SK-N-SH (cell line): Measurements from ENCODE around the gene BZW2. TPM values are rescaled to one million over a fixed set of nuclear protein-coding genes. Genes with fewer than 3 reads are reported as not detected.

ENCODE experiments used
- CTCF ChIA-PET: fragments of 300-600, 350-600 bp; formaldehyde crosslinking; extraction: SDS; loops from one replicate; lab custom pipeline; 2021; lab: Yijun Ruan, JAX
- POLR2A ChIA-PET: fragments of 350-600 bp; sonication (Branson Sonifier 250); formaldehyde crosslinking; extraction: SDS; loops from one replicate; lab custom pipeline; 2020; ENCODE audit warnings: antibody characterized with exemption, inconsistent platforms; lab: Yijun Ruan, JAX
- DNase-seq: peaks from one replicate; pipeline ENCODE4 v3.0.0; 2012
- H2AFZ ChIP-seq: fragments of 200-600 bp; sonication (generic); 2 replicates; pipeline ENCODE4 v1.8.1; 2016; ENCODE audit warnings: antibody characterized with exemption, mild to moderate bottlenecking, low read depth
- H3F3A ChIP-seq: fragments of 200-600 bp; sonication (generic); replicated peaks from 2 replicates; pipeline ENCODE3; 2016; ENCODE audit warnings: antibody characterized with exemption, mild to moderate bottlenecking; ENCODE audit not compliant: insufficient read depth
- H3K27ac ChIP-seq, 2 experiments: fragments of 200-500 bp in 1 of 2; fragments of 200-600 bp in 1 of 2; sonication (Bioruptor generic) in 1 of 2; sonication (generic), shearing (Covaris generic) in 1 of 2; 2 replicates each; pipeline versions ENCODE4 v1.5.1 to v1.6.1; 2014 to 2016; ENCODE audit warnings: low read depth in 2 of 2, inconsistent platforms in 1 of 2, low read length in 1 of 2, mild to moderate bottlenecking in 1 of 2, mixed read lengths in 1 of 2
- H3K27me3 ChIP-seq: fragments of 200-600 bp; sonication (generic), shearing (Covaris generic); 2 replicates; pipeline ENCODE4 v1.6.1; 2016; ENCODE audit warnings: mixed run types; ENCODE audit not compliant: insufficient read depth
- H3K36me3 ChIP-seq, 2 experiments: fragments of 200-500 bp in 1 of 2; fragments of 200-600 bp in 1 of 2; sonication (Bioruptor generic) in 1 of 2; sonication (generic) in 1 of 2; replicated peaks in 1 of 2; 2 replicates each; pipeline versions ENCODE3 to v1.5.1; 2014 to 2016; ENCODE audit warnings: low read length in 1 of 2, mild to moderate bottlenecking in 1 of 2; ENCODE audit not compliant: insufficient read depth in 2 of 2, control insufficient read depth in 1 of 2
- H3K4me1 ChIP-seq, 2 experiments: fragments of 200-500 bp in 1 of 2; fragments of 200-600 bp in 1 of 2; sonication (Bioruptor generic) in 1 of 2; sonication (generic), shearing (Covaris generic) in 1 of 2; 2 replicates each; pipeline versions ENCODE4 v1.5.1 to v1.6.1; 2014 to 2016; ENCODE audit warnings: low read depth in 1 of 2, low read length in 1 of 2, mixed run types in 1 of 2; ENCODE audit not compliant: insufficient read depth in 2 of 2, control insufficient read depth in 1 of 2
- H3K4me2 ChIP-seq: fragments of 200-600 bp; sonication (generic), shearing (Covaris generic); 2 replicates; pipeline ENCODE4 v1.6.1; 2017; ENCODE audit warnings: mixed run types
- H3K4me3 ChIP-seq, 2 experiments: fragments of 200-500 bp in 1 of 2; fragments of 200-600 bp in 1 of 2; sonication (Bioruptor generic) in 1 of 2; sonication (generic), shearing (Covaris generic) in 1 of 2; 2 replicates each; pipeline versions ENCODE4 v1.5.1 to v1.8.1; 2014 to 2016; ENCODE audit warnings: low read depth in 2 of 2, inconsistent platforms in 1 of 2, low read length in 1 of 2, mild to moderate bottlenecking in 1 of 2, mixed read lengths in 1 of 2, moderate library complexity in 1 of 2
- H3K79me2 ChIP-seq: fragments of 200-600 bp; sonication (generic); 2 replicates; pipeline ENCODE4 v1.8.1; 2017; ENCODE audit warnings: mild to moderate bottlenecking; ENCODE audit not compliant: insufficient read depth
- H3K9ac ChIP-seq: fragments of 200-600 bp; sonication (generic); 2 replicates; pipeline ENCODE4 v1.6.1; 2017; ENCODE audit warnings: mixed run types
- H3K9me2 ChIP-seq: fragments of 200-600 bp; sonication (generic); 2 replicates; pipeline ENCODE4 v1.6.1; 2017; ENCODE audit warnings: mixed run types
- H3K9me3 ChIP-seq: fragments of 200-600 bp; sonication (generic); 2 replicates; pipeline ENCODE4 v1.6.1; 2017; ENCODE audit warnings: mixed run types, mild to moderate bottlenecking, moderate library complexity
- H4K20me1 ChIP-seq: fragments of 200-600 bp; sonication (generic); 2 replicates; pipeline ENCODE4 v1.6.1; 2017; ENCODE audit warnings: mild to moderate bottlenecking, mixed run types; ENCODE audit not compliant: insufficient read depth
- FOSL2 ChIP-seq: IDR thresholded peaks from 2 replicates; pipeline ENCODE4 v1.4.0; 2012; ENCODE audit warnings: low read depth, mild to moderate bottlenecking, moderate library complexity, borderline replicate concordance
- MXI1 ChIP-seq: IDR thresholded peaks from 2 replicates; pipeline ENCODE4 v1.6.1; 2012; ENCODE audit warnings: mild to moderate bottlenecking, low read depth, low read length, improper control_type of control experiment
- NFIC ChIP-seq: IDR thresholded peaks from 2 replicates; pipeline ENCODE4 v1.4.0; 2012; ENCODE audit warnings: borderline replicate concordance
- RCOR1 ChIP-seq: fragments of 150-350 bp; IDR thresholded peaks from 2 replicates; pipeline ENCODE4 v1.6.1; 2017; ENCODE audit warnings: antibody characterized with exemption, low read length
- SMC3 ChIP-seq: IDR thresholded peaks from 2 replicates; pipeline ENCODE4 v1.6.1; 2012; ENCODE audit warnings: low read depth, low read length, improper control_type of control experiment
- TAF1 ChIP-seq: IDR thresholded peaks from 2 replicates; pipeline ENCODE4 v1.6.1; 2012; ENCODE audit warnings: low read depth, mild to moderate bottlenecking, low read length, moderate library complexity, borderline replicate concordance
- TEAD4 ChIP-seq: IDR thresholded peaks from 2 replicates; pipeline ENCODE4 v1.4.0; 2012; ENCODE audit warnings: mild to moderate bottlenecking, borderline replicate concordance; ENCODE audit not compliant: insufficient read depth
- WGBS: methylation state at CpG from one replicate; pipeline ENCODE4 v1.1.6; 2017; ENCODE audit warnings: low lambda C conversion rate; 5-methylcytosine and 5-hydroxymethylcytosine counted together
- polyA plus RNA-seq, 3 experiments: library from polyadenylated mRNA; depleted of rRNA; stranded (reverse); fragments of >200 nt; gene quantifications; 2 replicates each; pipeline ENCODE4 v1.2.3, GENCODE V29; 2012
- TF ChIP-seq, protein P1 (sequence below): fragments of 150-350 bp; IDR thresholded peaks from 2 replicates; pipeline ENCODE4 v1.6.1; 2016; ENCODE audit warnings: mild to moderate bottlenecking, low read depth, low read length
- TF ChIP-seq, protein P2 (sequence below): IDR thresholded peaks from 2 replicates; pipeline ENCODE4; 2012
- TF ChIP-seq, protein P3 (sequence below): fragments of 150-350 bp; IDR thresholded peaks from 2 replicates; pipeline ENCODE4 v1.6.1; 2017; ENCODE audit warnings: antibody characterized with exemption, low read length, low read depth, borderline replicate concordance
- TF ChIP-seq, protein P4 (sequence below): IDR thresholded peaks from 2 replicates; pipeline ENCODE4 v1.6.1; 2012; ENCODE audit warnings: mild to moderate bottlenecking, low read depth, low read length, moderate library complexity

The BZW2 gene
- polyA plus RNA-seq, 1 of the 3 experiments (the other 2 are of a cell fraction), result 71.9 TPM

DNA sequence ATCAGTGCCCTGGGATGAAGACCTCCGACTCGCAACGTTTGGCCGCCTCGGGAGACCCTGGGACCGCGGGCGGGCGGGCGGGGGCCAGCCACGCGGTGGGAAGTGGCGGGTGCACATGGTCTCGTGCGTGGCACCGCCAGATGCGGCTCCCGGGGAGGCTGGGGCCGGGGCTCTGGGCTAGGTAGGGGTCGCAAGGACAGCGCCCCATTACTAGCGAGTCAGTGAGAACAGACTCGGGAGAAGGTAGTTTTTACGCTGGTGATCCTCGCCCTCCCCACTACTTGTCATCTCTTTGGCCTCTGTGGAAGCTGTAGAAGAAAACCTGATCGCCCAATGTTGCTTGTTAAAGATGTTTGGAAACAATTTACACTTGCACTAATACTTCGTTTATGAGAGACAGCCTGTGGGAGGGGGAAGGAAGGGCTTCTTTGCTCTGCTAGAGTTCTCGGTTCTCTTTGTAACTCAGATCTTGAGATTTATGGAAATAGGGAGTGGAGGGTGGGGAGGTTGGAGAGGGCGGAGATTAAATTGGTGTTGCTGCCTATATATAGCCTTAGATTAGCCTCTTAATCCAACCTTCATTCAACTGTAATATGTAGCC lies 591 bp downstream of the BZW2 start:
- H4K20me1 ChIP-seq, result peaks cover 34% of the 10 kb centered on the region; the same call in 1 of the 2 replicates
- H3K79me2 ChIP-seq, result peaks cover 82% of the 10 kb centered on the region
- peak overlapping the region; percentile 80; the same call in 1 of the 2 replicates for H3K9ac ChIP-seq
- CTCF ChIA-PET, result interaction anchor here (0.8 to 1.3 kb wide), 4 partner anchors 10 to 82 kb away, joined by 3 to 5 read pairs (median 3); no protein-coding TSS in a partner anchor
- peak; percentile 25 for DNase-seq
- H3K4me1 ChIP-seq, result peaks cover 26 to 27% of the 10 kb centered on the region in 2 experiments
- peak overlapping the region; percentile 24 to 97; a peak in 3 of 4 replicates for H3K27ac ChIP-seq
- H3K9me2 ChIP-seq, result no peaks in the 10 kb centered on the region
- POLR2A ChIA-PET, result interaction anchor here (0.6 to 1.9 kb wide), 4 partner anchors 8 to 563 kb away, joined by 3 to 4 read pairs (median 4); no protein-coding TSS in a partner anchor
- no peaks in the 10 kb centered on the region for H3K27me3 ChIP-seq
- peak overlapping the region; percentile 84 to 100 for H3K4me3 ChIP-seq
- peak overlapping the region; percentile 63 for H2AFZ ChIP-seq
- H3F3A ChIP-seq, result peaks cover 13% of the 10 kb centered on the region
- H3K36me3 ChIP-seq, result peaks cover 3 to 8% of the 10 kb centered on the region in 2 experiments
- H3K9me3 ChIP-seq, result no peaks in the 10 kb centered on the region
- TF ChIP-seq, protein P1, sequence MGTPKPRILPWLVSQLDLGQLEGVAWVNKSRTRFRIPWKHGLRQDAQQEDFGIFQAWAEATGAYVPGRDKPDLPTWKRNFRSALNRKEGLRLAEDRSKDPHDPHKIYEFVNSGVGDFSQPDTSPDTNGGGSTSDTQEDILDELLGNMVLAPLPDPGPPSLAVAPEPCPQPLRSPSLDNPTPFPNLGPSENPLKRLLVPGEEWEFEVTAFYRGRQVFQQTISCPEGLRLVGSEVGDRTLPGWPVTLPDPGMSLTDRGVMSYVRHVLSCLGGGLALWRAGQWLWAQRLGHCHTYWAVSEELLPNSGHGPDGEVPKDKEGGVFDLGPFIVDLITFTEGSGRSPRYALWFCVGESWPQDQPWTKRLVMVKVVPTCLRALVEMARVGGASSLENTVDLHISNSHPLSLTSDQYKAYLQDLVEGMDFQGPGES, result no peak
- TF ChIP-seq MXI1, result peak; percentile 15; the same call in 1 of the 2 replicates
- no peak for TF ChIP-seq TEAD4
- TF ChIP-seq SMC3, result 0 out of 2 replicates have a peak, but pooled peaks have one; percentile 1
- no peak for TF ChIP-seq TAF1
- TF ChIP-seq, protein P2, sequence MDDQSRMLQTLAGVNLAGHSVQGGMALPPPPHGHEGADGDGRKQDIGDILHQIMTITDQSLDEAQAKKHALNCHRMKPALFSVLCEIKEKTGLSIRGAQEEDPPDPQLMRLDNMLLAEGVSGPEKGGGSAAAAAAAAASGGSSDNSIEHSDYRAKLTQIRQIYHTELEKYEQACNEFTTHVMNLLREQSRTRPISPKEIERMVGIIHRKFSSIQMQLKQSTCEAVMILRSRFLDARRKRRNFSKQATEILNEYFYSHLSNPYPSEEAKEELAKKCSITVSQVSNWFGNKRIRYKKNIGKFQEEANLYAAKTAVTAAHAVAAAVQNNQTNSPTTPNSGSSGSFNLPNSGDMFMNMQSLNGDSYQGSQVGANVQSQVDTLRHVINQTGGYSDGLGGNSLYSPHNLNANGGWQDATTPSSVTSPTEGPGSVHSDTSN, result no peak
- TF ChIP-seq FOSL2, result no peak
- TF ChIP-seq NFIC, result no peak
- TF ChIP-seq RCOR1, result no peak
- TF ChIP-seq, protein P3, sequence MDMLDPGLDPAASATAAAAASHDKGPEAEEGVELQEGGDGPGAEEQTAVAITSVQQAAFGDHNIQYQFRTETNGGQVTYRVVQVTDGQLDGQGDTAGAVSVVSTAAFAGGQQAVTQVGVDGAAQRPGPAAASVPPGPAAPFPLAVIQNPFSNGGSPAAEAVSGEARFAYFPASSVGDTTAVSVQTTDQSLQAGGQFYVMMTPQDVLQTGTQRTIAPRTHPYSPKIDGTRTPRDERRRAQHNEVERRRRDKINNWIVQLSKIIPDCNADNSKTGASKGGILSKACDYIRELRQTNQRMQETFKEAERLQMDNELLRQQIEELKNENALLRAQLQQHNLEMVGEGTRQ, result no peak
- TF ChIP-seq, protein P4, sequence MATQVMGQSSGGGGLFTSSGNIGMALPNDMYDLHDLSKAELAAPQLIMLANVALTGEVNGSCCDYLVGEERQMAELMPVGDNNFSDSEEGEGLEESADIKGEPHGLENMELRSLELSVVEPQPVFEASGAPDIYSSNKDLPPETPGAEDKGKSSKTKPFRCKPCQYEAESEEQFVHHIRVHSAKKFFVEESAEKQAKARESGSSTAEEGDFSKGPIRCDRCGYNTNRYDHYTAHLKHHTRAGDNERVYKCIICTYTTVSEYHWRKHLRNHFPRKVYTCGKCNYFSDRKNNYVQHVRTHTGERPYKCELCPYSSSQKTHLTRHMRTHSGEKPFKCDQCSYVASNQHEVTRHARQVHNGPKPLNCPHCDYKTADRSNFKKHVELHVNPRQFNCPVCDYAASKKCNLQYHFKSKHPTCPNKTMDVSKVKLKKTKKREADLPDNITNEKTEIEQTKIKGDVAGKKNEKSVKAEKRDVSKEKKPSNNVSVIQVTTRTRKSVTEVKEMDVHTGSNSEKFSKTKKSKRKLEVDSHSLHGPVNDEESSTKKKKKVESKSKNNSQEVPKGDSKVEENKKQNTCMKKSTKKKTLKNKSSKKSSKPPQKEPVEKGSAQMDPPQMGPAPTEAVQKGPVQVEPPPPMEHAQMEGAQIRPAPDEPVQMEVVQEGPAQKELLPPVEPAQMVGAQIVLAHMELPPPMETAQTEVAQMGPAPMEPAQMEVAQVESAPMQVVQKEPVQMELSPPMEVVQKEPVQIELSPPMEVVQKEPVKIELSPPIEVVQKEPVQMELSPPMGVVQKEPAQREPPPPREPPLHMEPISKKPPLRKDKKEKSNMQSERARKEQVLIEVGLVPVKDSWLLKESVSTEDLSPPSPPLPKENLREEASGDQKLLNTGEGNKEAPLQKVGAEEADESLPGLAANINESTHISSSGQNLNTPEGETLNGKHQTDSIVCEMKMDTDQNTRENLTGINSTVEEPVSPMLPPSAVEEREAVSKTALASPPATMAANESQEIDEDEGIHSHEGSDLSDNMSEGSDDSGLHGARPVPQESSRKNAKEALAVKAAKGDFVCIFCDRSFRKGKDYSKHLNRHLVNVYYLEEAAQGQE, result no peak
- WGBS, result 3% methylated on average over 11 of the region's 29 CpGs
- peak overlapping the region; percentile 94 for H3K4me2 ChIP-seq
